Measurements from ENCODE around the gene SLC15A1.

The SLC15A1 gene

DNA sequence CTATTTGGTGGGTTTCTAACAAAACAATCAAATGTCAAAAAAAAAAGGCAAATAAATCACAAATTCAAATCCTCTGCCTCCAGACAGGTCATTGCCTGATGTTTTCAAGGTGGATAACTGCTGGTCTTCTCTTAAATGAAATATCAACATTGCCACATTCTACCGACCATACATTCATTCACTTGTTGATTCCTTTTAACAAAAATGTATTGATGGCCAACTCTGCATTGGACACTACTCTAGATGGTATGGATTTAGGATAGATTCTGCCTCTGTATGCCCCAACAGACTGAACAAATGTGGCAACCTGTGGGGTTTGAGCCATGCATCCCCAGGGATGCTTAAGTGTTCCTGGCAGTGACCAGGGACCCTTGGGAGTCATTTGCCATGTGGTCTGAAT is 88.0 kb downstream of the SLC15A1 start:
- no peak overlapping the region for H3K4me3 ChIP-seq (ENCODE audit: control insufficient read depth, low read depth, low read length)
- TF ChIP-seq, protein P1, sequence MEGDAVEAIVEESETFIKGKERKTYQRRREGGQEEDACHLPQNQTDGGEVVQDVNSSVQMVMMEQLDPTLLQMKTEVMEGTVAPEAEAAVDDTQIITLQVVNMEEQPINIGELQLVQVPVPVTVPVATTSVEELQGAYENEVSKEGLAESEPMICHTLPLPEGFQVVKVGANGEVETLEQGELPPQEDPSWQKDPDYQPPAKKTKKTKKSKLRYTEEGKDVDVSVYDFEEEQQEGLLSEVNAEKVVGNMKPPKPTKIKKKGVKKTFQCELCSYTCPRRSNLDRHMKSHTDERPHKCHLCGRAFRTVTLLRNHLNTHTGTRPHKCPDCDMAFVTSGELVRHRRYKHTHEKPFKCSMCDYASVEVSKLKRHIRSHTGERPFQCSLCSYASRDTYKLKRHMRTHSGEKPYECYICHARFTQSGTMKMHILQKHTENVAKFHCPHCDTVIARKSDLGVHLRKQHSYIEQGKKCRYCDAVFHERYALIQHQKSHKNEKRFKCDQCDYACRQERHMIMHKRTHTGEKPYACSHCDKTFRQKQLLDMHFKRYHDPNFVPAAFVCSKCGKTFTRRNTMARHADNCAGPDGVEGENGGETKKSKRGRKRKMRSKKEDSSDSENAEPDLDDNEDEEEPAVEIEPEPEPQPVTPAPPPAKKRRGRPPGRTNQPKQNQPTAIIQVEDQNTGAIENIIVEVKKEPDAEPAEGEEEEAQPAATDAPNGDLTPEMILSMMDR (IDR thresholded peaks at IDR 0.05; ENCODE audit: control insufficient read depth, insufficient read depth, low read depth, low read length, missing control alignments) = no peak
- no peak for DNase-seq (ENCODE audit: low read depth)

DNA sequence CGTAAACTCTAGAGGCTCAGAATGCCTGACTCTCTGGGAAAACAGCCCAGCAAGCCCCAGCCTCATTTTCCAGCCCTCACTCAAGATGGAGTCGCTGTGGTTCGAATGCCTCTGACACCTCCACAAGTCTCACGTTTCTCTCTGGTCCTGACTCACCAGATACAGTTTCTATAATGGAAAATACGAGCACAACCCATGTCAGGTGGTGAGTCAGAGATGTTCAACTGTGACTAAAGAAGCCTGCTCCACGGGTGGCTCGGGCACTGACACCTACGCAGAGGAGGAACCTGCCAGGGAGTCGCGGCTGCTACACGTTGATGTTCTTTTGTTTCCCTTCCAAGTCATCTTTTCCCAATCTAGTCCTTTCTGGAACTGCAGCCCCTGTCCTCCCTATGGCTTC is 88.4 kb downstream of the SLC15A1 start:
- TF ChIP-seq, protein P1 (IDR thresholded peaks at IDR 0.05; ENCODE audit: control insufficient read depth, insufficient read depth, low read depth, low read length, missing control alignments) = no peak
- DNase-seq (ENCODE audit: low read depth) = peak; percentile 33
- H3K4me3 ChIP-seq (ENCODE audit: control insufficient read depth, low read depth, low read length) = no peak overlapping the region

DNA sequence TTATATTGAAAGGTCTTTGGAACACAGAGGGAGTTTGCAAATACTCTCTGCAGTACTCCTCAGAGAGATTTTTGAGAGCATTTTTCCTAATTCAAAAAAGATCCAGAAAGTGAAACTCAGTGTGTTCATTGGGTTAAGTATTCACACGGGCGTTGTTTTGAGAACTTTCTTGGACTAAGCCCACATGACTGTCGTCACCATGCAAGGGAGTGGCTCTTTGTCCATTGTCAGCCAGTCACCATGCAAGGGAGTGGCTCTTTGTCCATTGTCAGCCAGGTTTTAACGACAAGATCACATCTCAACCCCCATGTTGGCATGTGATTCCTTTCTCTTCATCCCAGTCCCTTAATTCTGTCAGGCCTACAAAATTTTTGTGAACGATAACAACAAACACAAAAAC is 94.3 kb downstream of the SLC15A1 start:
- no peak for DNase-seq (ENCODE audit: low read depth)
- H3K4me3 ChIP-seq (ENCODE audit: control insufficient read depth, low read depth, low read length) = no peak overlapping the region
- TF ChIP-seq, protein P1 (IDR thresholded peaks at IDR 0.05; ENCODE audit: control insufficient read depth, insufficient read depth, low read depth, low read length, missing control alignments) = no peak

DNA sequence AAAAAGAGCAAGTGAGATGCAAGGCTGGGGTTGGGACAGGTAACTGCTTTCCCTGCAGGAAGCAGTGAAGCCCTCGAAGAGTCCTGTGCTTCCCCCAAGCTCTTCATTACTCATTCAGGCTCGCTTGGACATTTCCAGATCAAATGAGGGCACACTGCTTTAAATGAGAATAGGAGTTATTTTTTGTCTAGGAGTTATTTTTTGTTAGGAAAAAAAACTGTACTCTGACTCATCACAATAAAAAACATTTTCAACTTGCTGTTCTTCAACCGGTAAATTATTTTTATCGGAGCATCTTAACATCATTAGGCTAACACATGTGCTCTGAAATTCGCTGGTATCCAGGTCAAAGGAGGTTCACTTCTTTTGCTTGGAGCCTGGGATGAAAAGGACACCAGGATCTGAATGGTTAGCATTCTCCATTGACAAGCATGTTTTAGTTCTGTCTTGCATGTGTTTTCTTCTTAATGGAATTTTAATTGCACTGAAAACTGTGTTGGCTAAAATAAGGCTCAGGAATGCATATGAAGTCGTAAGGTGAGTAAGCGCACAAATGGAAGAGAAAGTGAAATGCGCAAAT is 94.9 kb downstream of the SLC15A1 start:
- DNase-seq (ENCODE audit: low read depth) = peak; percentile 13
- TF ChIP-seq, protein P1 (IDR thresholded peaks at IDR 0.05; ENCODE audit: control insufficient read depth, insufficient read depth, low read depth, low read length, missing control alignments) = no peak
- H3K4me3 ChIP-seq (ENCODE audit: control insufficient read depth, low read depth, low read length) = no peak overlapping the region

DNA sequence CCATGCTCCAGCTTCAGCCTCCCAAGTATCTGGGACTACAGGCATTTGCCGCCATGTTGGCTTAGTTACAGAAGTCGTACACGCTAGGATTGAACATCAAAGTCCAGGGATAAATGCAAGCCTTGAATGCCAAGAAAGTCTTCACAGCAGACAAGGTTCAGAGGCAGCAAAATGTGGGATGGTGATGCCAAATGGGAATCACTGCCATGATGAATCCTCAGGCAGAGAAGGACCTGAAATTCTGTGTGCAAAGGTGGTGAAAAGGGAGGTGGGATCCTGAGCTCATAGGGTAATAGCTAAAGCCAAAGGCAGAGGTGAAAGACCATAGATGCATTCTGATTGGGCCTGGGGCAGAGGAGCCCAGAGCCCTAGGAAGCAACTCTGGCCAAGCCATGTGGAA is 96.2 kb downstream of the SLC15A1 start:
- TF ChIP-seq, protein P1 (IDR thresholded peaks at IDR 0.05; ENCODE audit: control insufficient read depth, insufficient read depth, low read depth, low read length, missing control alignments) = no peak
- no peak for DNase-seq (ENCODE audit: low read depth)

DNA sequence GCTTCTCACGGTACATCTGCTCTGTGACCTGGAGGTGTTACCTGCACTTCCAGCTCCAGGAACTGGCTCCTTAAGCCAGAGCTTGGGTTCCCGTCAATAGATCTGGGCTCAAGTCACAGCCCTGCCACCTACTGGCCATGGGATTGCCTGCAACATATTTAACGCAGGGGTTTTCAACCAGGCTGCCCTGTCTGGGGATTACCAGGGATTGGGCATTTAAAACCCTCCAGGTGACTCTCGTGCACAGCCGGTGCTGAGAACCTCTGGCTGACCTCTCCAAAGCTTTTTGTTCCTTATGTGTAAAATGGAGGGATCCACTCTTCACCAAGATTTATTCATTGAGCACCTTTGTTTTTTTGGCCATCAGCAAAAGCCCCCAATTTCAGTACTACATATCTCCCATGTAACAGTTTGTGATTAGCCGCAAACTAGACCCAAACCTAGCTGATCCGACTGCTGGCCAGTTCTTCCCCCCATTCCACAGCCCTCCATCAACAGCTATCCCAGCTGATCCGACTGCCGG is 98.9 kb downstream of the SLC15A1 start:
- TF ChIP-seq, protein P1 (IDR thresholded peaks at IDR 0.05; ENCODE audit: control insufficient read depth, insufficient read depth, low read depth, low read length, missing control alignments) = peak; percentile 94
- H3K4me3 ChIP-seq (ENCODE audit: control insufficient read depth, low read depth, low read length) = no peak overlapping the region
- DNase-seq (ENCODE audit: low read depth) = peak; percentile 33

More for the DNA sequence above, 96.2 kb downstream of the SLC15A1 start:
- H3K4me3 ChIP-seq (ENCODE audit: control insufficient read depth, low read depth, low read length) = no peak overlapping the region
